SH-SY5Y (cell line): ENCODE measurements around the gene PTDSS2.

Source experiments
- GATA2 ChIP-seq: IDR thresholded peaks from 2 replicates; pipeline ENCODE4 v1.6.1; 2011; ENCODE audit warnings: mild to moderate bottlenecking, low read depth, low read length
- GATA3 ChIP-seq: IDR thresholded peaks from 2 replicates; pipeline ENCODE4 v1.6.1; 2011; ENCODE audit warnings: low read depth, mild to moderate bottlenecking, low read length, moderate library complexity

The PTDSS2 gene

DNA sequence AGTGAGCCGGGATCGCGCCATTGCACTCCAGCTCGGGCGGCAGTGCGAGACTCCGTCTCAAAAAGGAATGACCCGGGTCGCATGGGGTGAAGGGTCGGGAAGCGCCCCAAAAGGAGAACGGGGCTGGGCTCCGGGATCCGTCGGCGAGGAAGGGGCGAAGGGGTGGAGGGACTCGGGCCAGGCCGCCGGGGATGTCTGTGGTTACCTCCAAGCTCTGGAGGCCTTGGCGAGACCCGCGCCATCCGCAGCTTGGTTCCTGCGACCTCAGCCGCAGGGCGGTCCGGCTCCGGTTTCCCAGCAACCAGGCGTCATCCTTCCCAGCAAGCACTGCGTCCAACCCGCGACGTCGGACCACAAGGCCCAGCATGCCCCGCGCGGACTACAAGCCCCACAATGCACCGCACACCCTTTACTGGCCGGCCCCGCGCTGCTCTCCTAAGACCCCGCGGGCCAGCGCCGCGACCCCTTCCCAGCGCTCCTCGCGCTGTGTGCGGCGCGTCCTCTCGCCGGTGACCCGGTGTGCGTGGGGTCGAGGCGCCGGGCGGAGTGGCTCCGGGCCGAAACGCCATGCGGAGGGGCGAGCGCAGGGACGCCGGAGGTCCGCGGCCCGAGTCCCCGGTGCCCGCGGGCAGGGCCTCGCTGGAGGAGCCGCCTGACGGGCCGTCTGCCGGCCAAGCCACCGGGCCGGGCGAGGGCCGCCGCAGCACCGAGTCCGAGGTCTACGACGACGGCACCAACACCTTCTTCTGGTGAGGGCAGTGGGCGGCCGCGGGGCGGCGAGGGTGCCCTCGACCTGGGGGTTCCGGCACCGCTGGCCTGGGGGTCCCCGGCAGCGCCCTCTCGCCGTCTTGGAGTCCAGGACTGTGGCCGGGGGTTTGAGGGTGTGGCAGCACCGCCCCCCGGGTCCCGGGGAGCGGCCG is at the start of gene PTDSS2:
TSS of gene PTDSS2 (plus strand) at position 391 of the 920 bp plus-strand sequence. CDS start at position 568, 177 bp downstream.
- TF ChIP-seq GATA2 (no peak), GATA3 (no peak)

DNA sequence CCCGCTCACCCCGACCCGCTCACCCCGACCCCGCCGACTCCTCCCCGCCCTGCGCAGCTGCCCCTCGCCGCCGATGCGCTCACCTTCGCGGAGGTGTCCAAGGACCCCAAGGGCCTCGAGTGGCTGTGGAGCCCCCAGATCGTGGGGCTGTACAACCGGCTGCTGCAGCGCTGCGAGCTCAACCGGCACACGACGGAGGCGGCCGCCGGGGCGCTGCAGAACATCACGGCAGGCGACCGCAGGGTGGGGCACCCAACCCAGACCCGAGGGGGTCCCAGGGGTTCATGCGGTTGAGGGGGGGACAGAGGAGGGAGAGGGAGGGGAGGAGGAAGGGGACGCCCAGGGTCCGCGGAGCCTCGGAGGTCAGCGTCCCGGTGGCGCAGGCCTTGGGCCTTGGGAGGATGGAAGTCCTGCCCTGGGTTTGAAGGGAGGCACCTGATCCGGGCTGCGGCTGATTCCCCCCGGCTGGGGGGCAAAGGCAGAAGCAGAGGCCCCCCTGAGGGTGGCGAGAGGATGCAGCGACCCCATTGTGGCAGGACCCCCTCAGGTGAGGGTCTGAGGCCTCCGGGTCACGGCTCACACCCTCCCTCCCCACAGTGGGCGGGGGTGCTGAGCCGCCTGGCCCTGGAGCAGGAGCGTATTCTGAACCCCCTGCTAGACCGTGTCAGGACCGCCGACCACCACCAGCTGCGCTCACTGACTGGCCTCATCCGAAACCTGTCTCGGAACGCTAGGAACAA is 46.9 kb upstream of the PTDSS2 start:
- TF ChIP-seq GATA3 (no peak), GATA2 (no peak)

DNA sequence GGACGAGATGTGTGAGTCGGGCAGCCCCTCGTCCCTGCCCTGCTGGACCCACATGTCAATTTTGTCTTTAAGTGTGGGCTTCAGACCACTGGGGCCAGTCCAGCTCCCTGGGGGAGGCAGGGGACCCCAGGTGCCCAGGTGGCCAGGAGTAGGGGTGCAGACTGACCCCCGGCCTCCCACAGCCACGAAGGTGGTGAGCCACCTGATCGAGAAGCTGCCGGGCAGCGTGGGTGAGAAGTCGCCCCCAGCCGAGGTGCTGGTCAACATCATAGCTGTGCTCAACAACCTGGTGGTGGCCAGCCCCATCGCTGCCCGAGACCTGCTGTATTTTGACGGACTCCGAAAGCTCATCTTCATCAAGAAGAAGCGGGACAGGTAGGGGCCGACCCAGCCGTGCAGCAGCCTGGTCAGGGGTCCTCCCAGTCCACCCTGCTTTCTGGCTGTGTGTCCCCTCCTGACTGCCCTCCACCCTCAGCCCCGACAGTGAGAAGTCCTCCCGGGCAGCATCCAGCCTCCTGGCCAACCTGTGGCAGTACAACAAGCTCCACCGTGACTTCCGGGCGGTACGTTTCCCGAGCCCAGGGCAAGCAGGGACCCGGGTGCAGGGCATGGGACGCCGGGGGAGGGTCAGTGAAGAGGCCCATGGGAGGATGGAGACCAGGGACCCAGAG is 46.2 kb upstream of the PTDSS2 start:
- TF ChIP-seq GATA3: no peak
- TF ChIP-seq GATA2: no peak

DNA sequence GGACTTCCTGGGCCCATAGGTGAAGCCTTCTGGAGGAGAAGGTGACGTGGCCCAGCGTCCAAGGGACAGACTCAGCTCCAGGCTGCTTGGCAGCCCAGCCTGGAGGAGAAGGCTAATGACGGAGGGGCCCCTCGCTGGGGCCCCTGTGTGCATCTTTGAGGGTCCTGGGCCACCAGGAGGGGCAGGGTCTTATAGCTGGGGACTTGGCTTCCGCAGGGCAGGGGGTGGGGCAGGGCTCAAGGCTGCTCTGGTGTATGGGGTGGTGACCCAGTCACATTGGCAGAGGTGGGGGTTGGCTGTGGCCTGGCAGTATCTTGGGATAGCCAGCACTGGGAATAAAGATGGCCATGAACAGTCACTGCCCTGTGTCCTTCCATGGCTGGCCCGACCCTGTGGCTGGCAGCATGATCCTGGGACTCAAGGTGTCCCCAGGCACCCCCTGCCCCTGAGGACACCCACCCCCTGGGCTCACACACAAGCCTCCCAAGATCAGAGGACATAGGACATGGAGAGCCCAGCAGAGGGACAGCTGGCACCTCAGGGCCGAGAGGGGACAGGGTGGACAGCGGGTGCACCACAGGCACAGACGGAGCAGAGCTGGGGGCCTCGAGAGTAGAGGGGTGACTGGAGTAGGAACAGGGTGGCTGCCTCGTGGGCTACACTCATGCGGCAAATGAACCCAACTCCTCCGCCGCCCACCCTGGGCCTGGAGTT is 45.4 kb upstream of the PTDSS2 start:
- TF ChIP-seq GATA2: no peak
- no peak for TF ChIP-seq GATA3

DNA sequence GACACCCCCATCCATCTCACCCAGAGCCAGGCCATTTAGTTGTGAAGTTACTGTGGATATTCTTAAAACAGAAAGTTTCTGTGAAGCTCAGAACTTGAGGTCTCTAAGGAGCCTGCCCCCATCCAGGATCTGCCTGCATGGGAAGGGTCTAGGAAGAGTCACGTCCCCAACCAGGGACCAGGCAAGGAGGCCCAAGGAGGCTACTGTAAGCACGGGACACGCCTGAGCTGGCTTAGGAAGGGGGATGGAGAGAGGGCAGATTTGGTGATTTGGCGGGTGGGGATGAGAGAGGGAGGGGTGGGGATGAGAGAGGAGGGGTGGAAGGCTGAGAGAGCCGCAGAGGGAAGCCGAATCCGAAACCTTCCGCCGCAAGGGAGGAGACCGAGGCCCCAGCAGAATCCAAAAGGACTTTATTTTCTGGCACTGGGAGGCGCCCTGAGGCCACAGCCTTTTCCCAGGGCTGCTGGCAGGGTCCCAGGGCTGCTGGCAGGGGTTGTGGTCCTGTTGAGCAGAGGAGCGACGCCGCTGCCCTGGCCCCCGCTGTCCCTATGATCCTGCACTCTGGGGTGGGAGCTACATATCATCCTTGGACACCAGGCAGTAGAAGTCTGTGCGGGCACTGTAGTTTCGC is 44.6 kb upstream of the PTDSS2 start:
- TF ChIP-seq GATA3 (no peak), GATA2 (no peak)

DNA sequence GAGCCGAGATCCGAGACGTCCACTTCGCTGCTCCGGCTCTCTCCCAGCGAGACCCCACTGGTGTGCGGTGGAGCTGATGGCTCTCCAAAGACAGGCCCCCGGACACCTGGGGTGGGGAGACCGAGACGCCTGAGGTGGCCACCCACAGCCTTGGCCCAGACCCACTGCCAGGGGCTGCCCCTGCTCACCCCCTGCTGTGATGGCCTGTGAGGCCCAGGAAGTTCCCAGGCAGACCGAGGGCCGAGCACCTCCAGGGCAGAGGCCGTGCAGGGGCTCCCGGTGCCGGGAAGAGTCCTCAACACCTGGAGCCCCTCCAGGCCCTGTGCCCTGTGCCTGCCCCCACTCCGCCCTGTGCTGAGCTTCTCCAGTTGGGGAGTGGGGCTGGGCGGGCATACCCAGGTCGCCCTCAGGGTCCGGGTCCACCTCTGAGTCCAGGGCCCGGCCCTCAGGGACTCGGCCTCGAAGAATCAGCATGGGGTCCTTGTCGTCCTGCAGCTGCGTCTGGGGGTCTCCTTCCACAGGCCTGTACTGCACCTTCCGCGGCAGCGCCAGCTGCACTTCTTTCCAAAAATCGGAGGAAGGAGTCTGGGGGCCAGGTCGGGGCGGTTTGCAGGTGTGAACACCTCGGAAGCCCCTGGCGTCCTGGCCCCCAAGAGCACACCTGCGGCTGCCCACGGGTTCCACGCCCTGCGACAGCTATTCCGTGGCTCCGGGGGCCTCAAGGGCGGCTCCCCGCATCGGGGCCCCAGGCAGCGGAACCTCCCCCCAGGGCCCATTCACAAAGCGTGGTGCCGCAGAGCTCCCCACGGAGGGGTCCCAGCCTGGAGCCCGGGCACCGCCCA is 43.9 kb upstream of the PTDSS2 start:
- TF ChIP-seq GATA2 (no peak), GATA3 (no peak)

DNA sequence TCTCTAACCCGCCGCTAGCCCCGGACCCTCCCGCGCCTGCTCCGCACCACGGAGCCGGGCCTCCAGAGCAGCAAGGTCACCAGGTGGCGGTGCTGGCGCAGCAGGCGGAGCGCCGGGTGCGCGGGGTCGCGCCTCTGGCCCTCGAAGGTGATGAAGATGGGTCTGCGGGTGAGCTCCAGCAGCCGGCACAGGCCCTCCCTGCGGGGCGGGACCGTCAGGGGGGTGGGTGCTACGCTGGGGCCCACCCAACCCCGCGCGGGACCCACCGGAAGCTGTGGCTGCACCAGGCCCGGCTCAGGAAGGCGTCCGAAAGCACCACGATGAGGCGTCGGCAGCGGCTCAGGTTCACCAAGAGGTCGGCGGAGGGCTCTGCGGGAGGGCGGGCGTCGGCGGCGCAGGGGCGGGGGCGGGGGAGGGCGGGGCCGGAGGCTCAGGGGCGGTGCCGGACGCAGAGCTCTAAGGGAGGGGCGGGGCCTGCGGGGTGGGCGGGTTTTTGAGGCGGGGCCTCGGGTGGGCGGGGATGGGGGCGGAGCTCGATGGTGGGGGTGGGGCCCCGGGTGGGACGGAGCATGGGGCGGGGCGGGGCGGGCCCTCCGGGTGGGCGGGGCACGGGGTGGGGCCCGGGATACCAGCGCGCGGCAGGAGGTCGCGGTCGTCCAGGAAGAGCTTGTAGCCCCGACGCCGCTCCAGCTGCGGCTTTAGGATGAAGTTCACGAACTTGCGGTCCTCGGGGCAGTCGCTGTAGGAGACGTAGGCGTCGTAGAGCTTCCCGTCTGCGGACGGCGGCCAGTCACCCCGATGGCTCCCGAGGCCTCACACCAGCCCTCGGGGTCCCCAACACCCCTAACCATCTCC is 43.1 kb upstream of the PTDSS2 start:
- TF ChIP-seq GATA2: no peak
- no peak for TF ChIP-seq GATA3

DNA sequence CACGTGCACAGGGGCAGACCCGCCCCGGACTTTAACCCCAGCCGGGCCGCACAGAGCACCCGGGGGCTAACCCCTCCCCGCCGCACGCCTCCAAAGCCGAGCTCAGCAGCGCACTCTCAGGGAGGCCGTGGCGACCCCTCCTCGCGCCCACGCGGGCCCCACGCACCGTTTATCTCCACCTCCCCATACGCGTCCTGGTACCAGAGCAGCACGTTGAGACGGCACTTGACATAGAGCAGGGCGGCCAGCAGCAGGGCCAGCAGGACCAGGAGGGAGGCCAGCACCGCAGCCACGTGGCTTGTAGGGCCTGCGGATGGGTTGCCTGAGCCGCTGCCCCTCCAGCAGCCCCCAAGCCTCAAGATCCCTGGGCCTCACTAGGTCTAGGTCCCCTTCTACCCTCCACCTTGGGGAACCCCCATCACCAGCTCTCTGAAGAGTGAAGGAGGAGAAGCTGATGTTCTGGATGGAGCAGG is 42.4 kb upstream of the PTDSS2 start:
- TF ChIP-seq GATA2 (no peak), GATA3 (no peak)

DNA sequence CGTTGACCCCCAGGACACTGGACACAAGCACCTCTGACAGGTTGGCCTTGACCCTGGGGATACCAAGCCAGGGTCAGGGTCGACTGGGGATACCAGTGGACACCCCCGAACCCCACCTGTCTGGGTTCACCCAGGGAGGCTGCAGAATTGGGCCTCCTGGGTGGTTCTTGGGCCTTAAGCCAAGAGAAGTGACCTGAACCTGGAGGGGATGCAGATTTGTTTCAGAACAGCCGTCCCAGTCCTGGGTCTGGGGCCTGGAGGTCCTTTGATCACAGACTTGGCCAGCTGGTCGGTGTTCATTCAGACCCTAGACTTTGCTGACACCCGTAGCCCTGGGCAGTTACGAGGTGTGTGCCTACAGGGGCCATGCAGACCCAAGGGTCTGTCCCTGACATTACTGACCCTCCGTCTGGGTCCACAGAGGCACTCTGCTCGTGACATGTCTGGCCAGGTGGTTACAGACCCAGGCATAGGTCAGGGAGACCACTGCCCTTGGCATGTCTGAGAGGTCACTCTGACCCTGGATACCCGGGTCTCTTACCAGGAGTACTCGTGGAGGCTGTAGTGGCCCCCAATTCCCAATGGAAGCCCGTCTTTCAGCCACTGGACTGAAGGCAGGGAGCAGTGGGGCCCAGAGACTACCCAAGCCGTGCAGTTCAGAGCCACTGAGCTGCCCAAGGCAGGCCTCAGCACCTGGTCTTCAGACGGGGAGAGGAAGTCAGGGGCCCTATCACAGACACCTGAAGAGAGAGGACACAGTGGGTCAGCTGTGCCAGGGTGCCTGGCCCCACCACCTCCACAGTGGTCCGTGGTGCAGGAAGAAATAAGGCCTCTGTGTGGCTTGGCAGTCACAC is 41.7 kb upstream of the PTDSS2 start:
- TF ChIP-seq GATA3 (no peak), GATA2 (no peak)

DNA sequence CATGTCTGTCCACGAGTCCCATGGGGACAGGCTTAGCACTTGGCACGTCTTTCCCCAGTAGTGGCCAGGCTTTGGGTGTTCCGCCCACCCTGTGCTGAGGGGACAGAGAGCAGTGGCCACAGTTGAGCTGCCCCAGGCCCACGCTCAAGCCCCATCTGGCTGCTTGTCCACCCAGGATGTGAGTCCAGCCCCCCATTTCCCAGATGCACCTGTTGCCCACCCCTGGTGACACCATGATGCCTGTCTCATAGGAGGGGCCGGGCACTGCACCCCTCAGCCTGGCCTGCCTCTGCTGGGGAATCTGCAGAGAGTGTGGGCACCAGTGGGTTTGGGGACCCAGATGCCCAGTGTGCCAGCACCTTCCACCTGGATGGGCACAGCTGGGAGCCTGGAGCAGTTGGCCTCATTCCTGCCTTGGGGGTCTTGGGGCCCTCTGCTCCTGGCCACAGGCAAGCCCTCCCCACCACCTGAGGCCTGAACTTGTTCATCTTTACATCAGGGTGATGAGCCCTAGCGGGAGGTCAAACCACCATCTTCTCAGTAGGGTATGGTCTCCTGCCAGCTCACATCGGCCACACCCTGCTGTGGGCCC is 41.0 kb upstream of the PTDSS2 start:
- TF ChIP-seq GATA3 (no peak), GATA2 (no peak)
